ENCODE results near the gene TNFRSF6B. TPM values are rescaled to one million over a fixed set of nuclear protein-coding genes. Genes with fewer than 3 reads are reported as not detected.

Gene TNFRSF6B
- total RNA-seq, 1 donor from 2014 or later, result 7.1 TPM

DNA sequence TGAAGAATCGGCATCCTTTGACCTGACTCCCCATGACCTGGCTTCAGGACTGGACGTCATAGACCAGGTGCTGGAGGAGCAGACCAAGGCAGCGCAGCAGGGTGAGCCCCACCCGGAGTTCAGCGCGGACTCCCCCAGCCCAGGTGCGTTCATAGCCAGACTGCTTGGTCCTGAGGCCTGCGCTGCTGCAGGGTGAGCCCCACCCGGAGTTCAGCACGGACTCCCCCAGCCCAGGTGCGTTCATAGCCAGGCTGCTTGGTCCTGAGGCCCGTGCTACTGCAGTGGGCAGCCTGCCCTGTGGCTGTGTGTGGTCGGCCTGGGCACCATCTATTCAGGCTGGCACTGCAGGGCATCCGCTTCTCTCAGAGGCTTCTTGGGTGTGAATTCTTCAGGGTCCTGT lies 22.5 kb upstream of the TNFRSF6B start:
- DNase-seq (ENCODE audit: low read depth) (no peak), FAIRE-seq (no peak)
- Histone ChIP-seq H3K4me3 (ENCODE audit: low read depth, low read length) (no peak overlapping the region), H3K27me3 (ENCODE audit: control insufficient read depth, insufficient read depth, low read length) (no peaks in the 10 kb centered on the region), H3K36me3 (ENCODE audit: control insufficient read depth, insufficient read depth, low read length) (peaks cover 4% of the 10 kb centered on the region)
- TF ChIP-seq, protein P1, sequence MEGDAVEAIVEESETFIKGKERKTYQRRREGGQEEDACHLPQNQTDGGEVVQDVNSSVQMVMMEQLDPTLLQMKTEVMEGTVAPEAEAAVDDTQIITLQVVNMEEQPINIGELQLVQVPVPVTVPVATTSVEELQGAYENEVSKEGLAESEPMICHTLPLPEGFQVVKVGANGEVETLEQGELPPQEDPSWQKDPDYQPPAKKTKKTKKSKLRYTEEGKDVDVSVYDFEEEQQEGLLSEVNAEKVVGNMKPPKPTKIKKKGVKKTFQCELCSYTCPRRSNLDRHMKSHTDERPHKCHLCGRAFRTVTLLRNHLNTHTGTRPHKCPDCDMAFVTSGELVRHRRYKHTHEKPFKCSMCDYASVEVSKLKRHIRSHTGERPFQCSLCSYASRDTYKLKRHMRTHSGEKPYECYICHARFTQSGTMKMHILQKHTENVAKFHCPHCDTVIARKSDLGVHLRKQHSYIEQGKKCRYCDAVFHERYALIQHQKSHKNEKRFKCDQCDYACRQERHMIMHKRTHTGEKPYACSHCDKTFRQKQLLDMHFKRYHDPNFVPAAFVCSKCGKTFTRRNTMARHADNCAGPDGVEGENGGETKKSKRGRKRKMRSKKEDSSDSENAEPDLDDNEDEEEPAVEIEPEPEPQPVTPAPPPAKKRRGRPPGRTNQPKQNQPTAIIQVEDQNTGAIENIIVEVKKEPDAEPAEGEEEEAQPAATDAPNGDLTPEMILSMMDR (IDR thresholded peaks at IDR 0.05; ENCODE audit: insufficient read depth, low read length, severe bottlenecking), result no peak

DNA sequence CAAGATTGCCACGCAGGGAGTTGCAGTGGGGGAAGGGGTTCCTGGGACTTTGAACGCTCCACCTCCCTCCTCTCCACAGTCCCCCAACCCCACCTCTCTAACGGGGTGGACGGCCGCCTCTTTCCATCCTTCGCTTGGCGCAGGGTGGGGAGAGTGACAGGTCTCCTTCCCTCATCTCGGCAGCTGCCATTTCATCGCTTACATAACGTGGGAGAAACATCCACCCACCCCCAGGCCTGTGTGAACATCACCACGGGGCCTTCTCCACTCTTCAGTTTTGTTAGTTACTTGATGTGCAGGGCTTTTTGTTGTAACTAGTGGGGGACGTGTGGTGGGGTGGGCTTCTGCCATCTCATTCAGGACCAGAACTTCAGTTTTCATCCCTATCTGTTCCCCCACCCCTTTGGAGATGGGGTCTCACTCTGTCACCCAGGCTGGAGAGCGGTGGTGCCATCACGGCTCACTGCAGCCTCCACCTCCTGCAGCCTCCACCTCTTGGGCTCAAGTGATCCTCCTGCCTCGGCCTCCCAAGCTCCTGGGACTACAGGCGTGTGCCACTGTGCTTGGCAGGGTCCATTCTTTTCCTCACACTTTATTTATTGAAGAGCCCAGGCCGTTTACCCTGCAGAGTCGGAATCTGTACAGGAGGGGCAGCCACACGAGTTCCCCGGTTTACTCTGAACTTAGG lies 20.6 kb upstream of the TNFRSF6B start:
- H3K36me3 ChIP-seq (ENCODE audit: control insufficient read depth, insufficient read depth, low read length), result peaks cover 4% of the 10 kb centered on the region
- DNase-seq (ENCODE audit: low read depth), result no peak
- no peaks in the 10 kb centered on the region for H3K27me3 ChIP-seq (ENCODE audit: control insufficient read depth, insufficient read depth, low read length)
- TF ChIP-seq, protein P1 (IDR thresholded peaks at IDR 0.05; ENCODE audit: insufficient read depth, low read length, severe bottlenecking), result no peak
- FAIRE-seq, result no peak
- H3K4me3 ChIP-seq (ENCODE audit: low read depth, low read length), result no peak overlapping the region

DNA sequence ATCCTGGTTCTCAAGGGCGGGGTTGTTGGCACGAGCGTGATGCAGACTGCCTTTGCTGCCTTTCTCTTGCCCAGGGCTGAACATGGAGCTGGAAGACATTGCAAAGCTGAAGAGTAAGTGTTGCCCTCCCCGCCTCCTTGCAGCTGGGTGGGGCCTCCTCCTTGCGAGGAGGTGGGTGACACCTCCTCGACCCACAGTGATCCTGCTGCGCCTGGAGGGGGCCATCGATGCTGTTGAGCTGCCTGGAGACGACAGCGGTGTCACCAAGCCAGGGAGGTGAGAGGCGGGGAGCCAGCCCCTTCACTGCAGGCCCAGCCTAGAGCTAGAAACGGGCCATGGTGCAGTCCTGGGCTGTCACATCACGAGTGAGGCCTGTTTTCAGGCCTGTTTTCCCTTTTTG lies 18.4 kb upstream of the TNFRSF6B start:
- DNase-seq (ENCODE audit: low read depth) (no peak), FAIRE-seq (no peak)
- TF ChIP-seq, protein P1 (IDR thresholded peaks at IDR 0.05; ENCODE audit: insufficient read depth, low read length, severe bottlenecking), result no peak
- H3K4me3 ChIP-seq (ENCODE audit: low read depth, low read length), result no peak overlapping the region
- H3K36me3 ChIP-seq (ENCODE audit: control insufficient read depth, insufficient read depth, low read length), result peaks cover 2% of the 10 kb centered on the region
- no peaks in the 10 kb centered on the region for H3K27me3 ChIP-seq (ENCODE audit: control insufficient read depth, insufficient read depth, low read length)

DNA sequence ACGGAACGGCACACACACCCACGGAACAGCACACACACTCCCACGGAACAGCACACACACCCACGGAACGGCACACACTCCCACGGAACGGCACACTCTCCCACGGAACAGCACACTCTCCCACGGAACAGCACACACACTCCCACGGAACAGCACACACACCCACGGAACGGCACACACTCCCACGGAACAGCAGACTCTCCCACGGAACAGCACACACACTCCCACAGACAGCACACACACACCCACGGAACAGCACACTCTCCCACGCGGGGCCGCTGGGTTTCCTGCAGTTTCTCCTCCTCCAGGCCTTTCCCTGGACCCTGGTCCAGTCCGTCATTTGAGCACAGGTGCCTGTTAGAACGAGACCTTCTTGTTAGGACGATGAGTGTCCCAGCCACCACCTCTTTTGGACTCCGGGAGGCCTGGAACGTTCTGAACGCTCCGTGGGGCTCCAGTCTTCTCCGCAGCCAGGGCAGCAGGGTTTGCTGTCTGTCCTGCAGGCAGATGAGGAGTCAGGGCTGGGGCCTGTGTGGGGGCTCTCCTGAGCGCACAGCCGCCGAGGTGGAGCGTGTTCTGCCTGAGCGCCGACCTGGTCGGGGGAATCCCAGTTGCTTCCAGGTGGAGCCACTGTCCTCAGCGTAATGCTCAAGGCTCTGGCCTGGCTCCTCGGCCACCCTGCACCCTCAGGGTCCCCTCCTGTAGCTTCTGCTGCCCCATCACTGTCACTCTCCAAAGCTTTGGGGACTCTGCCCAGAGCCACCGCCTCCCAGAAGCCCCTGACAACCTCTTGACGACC lies 17.6 kb upstream of the TNFRSF6B start:
- H3K36me3 ChIP-seq (ENCODE audit: control insufficient read depth, insufficient read depth, low read length), result no peaks in the 10 kb centered on the region

DNA sequence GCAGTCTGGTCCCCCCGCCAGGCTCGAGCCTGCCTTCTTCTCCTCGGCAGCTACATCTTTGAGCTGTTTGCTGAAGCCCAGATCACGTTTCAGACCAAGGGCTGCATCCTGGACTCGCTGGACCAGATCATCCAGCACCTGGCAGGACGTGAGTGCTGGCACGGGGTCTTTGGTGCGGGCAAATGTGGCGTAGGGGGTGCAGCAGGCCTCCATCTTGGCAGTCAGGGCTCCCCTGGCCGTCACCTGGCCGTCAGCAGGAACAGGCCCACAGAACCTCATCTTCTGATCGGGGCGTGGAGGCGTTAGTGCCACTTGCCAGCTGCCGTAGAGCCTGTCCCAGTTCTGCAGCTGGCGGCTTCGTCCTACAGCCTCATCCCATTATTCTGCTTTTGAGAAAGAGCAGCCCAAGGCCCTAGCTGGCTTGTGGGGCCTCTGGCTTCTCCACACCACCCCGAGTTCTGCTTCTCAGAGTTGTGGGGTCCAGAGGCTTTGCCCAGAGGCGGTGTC lies 16.6 kb upstream of the TNFRSF6B start:
- H3K36me3 ChIP-seq (ENCODE audit: control insufficient read depth, insufficient read depth, low read length), result no peaks in the 10 kb centered on the region
- FAIRE-seq (no peak), DNase-seq (ENCODE audit: low read depth) (no peak)
- no peaks in the 10 kb centered on the region for H3K27me3 ChIP-seq (ENCODE audit: control insufficient read depth, insufficient read depth, low read length)
- TF ChIP-seq, protein P1 (IDR thresholded peaks at IDR 0.05; ENCODE audit: insufficient read depth, low read length, severe bottlenecking), result no peak
- no peak overlapping the region for H3K4me3 ChIP-seq (ENCODE audit: low read depth, low read length)

More for the DNA sequence above, 17.6 kb upstream of the TNFRSF6B start:
- no peak for DNase-seq (ENCODE audit: low read depth)
- peak; percentile 76 for FAIRE-seq
- Histone ChIP-seq H3K27me3 (ENCODE audit: control insufficient read depth, insufficient read depth, low read length) (no peaks in the 10 kb centered on the region), H3K4me3 (ENCODE audit: low read depth, low read length) (no peak overlapping the region)
- TF ChIP-seq, protein P1 (IDR thresholded peaks at IDR 0.05; ENCODE audit: insufficient read depth, low read length, severe bottlenecking), result no peak
